GM23248 (cell line): Measurements from ENCODE around the gene HDGF.

Experiments used
- EZH2 ChIP-seq: fragments of 200-600 bp; sonication (generic); IDR thresholded peaks from 2 replicates; pipeline ENCODE4 v1.6.1; 2018; ENCODE audit warnings: antibody characterized with exemption, mild to moderate bottlenecking; ENCODE audit not compliant: insufficient read depth, poor library complexity, severe bottlenecking
- EZH2phosphoT487 ChIP-seq: fragments of 200-600 bp; sonication (generic); IDR thresholded peaks from 2 replicates; pipeline ENCODE4 v1.6.1; 2018; ENCODE audit warnings: antibody characterized with exemption, moderate library complexity, mild to moderate bottlenecking, low read depth; ENCODE audit not compliant: insufficient read depth

DNA sequence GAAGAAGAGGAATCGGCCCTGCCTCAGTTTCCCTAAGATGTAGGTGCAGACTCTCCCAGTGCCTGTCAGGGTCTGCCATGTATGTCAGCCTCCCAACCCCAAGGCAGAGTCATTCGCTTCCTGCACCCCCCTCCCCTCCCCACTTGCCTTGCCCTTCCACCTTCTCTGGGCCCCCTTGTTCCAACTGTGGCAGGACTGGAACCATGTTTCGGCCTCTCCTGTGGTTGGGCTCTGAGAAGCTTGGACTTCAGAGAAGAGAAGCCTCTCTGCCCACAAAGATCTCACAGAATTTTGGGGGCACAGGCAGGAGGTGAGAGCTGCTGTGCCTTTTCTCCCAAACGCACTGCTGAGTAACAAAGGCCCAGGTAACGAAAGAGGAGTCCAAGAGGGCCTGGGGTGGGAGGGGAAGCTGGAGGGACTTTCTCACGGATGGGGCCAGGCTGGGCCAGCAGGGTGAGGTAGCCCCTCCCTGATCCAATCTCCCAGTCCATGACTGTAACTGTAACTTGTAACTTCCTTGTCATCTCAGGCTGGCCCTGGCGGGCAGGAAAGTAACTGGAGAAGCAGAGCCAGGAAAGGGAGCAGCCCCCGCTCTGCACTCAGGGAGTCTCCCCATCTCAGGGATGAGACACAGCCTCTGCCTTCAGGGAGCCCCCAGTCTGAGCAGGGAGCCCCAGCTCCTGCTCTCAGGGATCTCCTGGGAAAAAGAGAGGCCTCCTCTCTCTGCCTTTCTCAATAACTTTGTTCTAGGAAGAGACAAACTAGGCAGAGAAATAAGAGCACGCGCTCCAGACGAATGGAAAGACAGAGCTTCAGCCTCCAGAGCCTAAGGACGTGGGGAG lies 57.4 kb downstream of the HDGF start:
- no peak for TF ChIP-seq EZH2phosphoT487
- TF ChIP-seq EZH2: no peak
